ENCODE results near the gene MS4A14. TPM values are rescaled to one million over a fixed set of nuclear protein-coding genes. Genes with fewer than 3 reads are reported as not detected.
A peak's percentile ranks its signal among the peaks of the same experiment; 100 is the strongest.

The MS4A14 gene
- total RNA-seq, 2 experiments from 2014 or later, result not detected

DNA sequence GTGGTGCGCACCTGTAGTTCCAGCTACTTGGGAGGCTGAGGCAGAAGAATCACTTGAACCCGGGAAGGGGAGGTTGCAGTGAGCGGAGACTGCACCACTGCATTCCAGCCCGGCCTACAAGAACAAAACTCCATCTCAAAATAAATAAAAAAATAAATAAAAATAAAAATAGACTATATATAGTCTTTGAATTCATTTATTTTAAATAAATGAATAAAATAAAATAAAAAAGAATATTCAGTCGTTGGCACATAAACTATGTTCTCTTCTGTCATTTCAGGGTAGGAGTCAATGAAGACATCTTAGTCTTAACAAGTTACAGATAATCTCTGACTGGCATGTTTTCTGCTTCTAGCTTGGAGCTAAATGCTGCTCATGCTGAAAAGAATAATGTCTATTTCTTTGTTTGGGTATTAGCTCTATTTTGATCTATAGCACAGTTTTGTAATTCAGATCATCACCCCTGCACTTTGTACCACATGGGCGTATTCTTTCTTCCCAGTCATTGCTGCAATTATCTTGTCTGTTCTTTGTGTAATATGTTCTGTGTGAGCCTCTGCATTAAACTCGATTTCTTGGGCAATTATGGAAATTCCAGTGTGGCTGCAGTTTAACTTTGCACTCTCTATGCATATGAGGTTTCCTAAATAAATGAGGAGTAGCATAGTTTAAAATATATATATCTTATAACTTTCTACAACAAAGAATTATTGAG is 1.4 kb upstream of the MS4A14 start:
- no peaks in the 10 kb centered on the region for H3K4me1 Mint-ChIP-seq (ENCODE audit: low read depth)
- H3K36me3 Mint-ChIP-seq (ENCODE audit: low read depth), result no peaks in the 10 kb centered on the region
- CTCF ChIA-PET, result interaction anchor here (0.8 kb wide), 1 partner anchor 11 kb away, joined by 3 read pairs; no protein-coding TSS in a partner anchor
- Histone ChIP-seq H3K9me3 (ENCODE audit: control insufficient read depth in 1 of 2, insufficient read depth in 1 of 2, low read length in 2 of 2) (no peaks in the 10 kb centered on the region), H3K27ac (ENCODE audit: low read depth in 1 of 2, low read length in 2 of 2) (no peak overlapping the region), H3K27me3 (ENCODE audit: control insufficient read depth in 1 of 2, insufficient read depth in 2 of 2, low read length in 2 of 2) (peaks cover 0 to 6% of the 10 kb centered on the region in 2 experiments), H3K36me3 (ENCODE audit: insufficient read depth, low read length) (no peaks in the 10 kb centered on the region), H3K4me3 (ENCODE audit: low read length) (no peak overlapping the region), H3K4me1 (ENCODE audit: insufficient read depth, low read length) (no peaks in the 10 kb centered on the region)
- DNase-seq (peak in 2 of 14 experiments; percentile 36 to 37), ATAC-seq (ENCODE audit: poor library complexity) (no peak)
- no peaks in the 10 kb centered on the region for H3K9me3 Mint-ChIP-seq
- no peaks in the 10 kb centered on the region for H3K27me3 Mint-ChIP-seq
- H3K27ac Mint-ChIP-seq, result no peak overlapping the region
- POLR2A ChIA-PET, result no interaction called here
- TF ChIP-seq, protein P1, sequence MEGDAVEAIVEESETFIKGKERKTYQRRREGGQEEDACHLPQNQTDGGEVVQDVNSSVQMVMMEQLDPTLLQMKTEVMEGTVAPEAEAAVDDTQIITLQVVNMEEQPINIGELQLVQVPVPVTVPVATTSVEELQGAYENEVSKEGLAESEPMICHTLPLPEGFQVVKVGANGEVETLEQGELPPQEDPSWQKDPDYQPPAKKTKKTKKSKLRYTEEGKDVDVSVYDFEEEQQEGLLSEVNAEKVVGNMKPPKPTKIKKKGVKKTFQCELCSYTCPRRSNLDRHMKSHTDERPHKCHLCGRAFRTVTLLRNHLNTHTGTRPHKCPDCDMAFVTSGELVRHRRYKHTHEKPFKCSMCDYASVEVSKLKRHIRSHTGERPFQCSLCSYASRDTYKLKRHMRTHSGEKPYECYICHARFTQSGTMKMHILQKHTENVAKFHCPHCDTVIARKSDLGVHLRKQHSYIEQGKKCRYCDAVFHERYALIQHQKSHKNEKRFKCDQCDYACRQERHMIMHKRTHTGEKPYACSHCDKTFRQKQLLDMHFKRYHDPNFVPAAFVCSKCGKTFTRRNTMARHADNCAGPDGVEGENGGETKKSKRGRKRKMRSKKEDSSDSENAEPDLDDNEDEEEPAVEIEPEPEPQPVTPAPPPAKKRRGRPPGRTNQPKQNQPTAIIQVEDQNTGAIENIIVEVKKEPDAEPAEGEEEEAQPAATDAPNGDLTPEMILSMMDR (IDR thresholded peaks at IDR 0.05), result no peak
- intact Hi-C loops (cut with DNase I, micrococcal nuclease), result no loop called here
- H3K4me3 Mint-ChIP-seq, result no peak overlapping the region

DNA sequence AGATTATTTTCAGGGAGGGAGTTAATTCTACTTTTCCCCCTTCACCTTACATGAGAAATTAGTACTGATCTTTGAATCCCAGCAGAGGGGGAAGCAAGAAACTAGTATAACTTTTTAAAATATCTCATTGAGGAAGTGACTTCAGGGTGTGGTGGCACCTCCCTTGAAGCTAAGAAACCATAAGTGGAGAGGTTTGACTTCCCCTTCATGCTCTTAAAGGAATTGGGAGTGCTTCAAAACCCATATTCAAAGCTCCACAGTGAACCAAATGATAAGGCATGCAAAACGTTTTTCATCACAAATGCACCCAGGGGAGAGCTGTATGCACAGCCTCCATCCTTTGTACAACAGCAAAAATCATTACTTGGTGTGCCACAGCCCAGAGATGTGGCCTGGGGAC is 540 bp downstream of the MS4A14 start:
- no peak overlapping the region for H3K4me3 ChIP-seq (ENCODE audit: low read length)
- intact Hi-C loops (cut with DNase I, micrococcal nuclease), result no loop called here

DNA sequence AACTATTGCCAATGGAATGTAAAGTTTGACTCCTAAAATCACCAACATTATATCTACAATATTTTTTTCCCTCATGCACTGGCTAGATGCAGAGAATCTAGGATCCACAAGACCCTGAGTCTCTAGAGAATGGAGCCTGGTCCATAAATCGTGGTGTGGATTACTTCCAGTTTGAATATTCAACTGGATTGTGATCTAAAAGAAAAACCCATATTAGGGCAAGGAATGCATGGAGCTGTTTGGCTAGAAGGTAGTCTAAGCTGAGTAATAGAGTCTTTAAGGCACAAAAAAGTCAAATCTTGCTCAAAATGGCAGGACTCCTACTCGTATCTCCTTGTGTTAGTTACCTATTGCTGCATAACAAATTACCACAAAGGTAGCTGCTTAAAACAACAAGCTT is 23.8 kb downstream of the MS4A14 start:
- Histone ChIP-seq H3K4me1 (ENCODE audit: insufficient read depth, low read length) (no peaks in the 10 kb centered on the region), H3K4me3 (ENCODE audit: low read length) (no peak overlapping the region), H3K9me3 (ENCODE audit: control insufficient read depth in 1 of 2, insufficient read depth in 1 of 2, low read length in 2 of 2) (no peaks in the 10 kb centered on the region), H3K27me3 (ENCODE audit: control insufficient read depth in 1 of 2, insufficient read depth in 2 of 2, low read length in 2 of 2) (peaks cover 0 to 12% of the 10 kb centered on the region in 2 experiments), H3K27ac (ENCODE audit: low read depth in 1 of 2, low read length in 2 of 2) (no peak overlapping the region), H3K36me3 (ENCODE audit: insufficient read depth, low read length) (no peaks in the 10 kb centered on the region)
- DNase-seq, result no peak
- no peaks in the 10 kb centered on the region for H3K4me1 Mint-ChIP-seq (ENCODE audit: low read depth)
- TF ChIP-seq, protein P1 (IDR thresholded peaks at IDR 0.05), result no peak
- no peak overlapping the region for H3K4me3 Mint-ChIP-seq
- no peaks in the 10 kb centered on the region for H3K36me3 Mint-ChIP-seq (ENCODE audit: low read depth)
- peaks cover 22% of the 10 kb centered on the region for H3K27me3 Mint-ChIP-seq
- ATAC-seq (ENCODE audit: poor library complexity), result no peak
- no peaks in the 10 kb centered on the region for H3K9me3 Mint-ChIP-seq
- no peak overlapping the region for H3K27ac Mint-ChIP-seq
- CTCF ChIA-PET, result no interaction called here
- POLR2A ChIA-PET, result no interaction called here
- intact Hi-C loops (cut with DNase I, micrococcal nuclease), result no loop called here

More for the DNA sequence above, 540 bp downstream of the MS4A14 start:
- no peaks in the 10 kb centered on the region for H3K9me3 ChIP-seq (ENCODE audit: control insufficient read depth in 1 of 2, insufficient read depth in 1 of 2, low read length in 2 of 2)
- peaks cover 0 to 6% of the 10 kb centered on the region in 2 experiments for H3K27me3 ChIP-seq (ENCODE audit: control insufficient read depth in 1 of 2, insufficient read depth in 2 of 2, low read length in 2 of 2)
- H3K36me3 Mint-ChIP-seq (ENCODE audit: low read depth), result no peaks in the 10 kb centered on the region
- no peak overlapping the region for H3K27ac ChIP-seq (ENCODE audit: low read depth in 1 of 2, low read length in 2 of 2)
- no peaks in the 10 kb centered on the region for H3K4me1 Mint-ChIP-seq (ENCODE audit: low read depth)
- POLR2A ChIA-PET, result no interaction called here
- H3K27me3 Mint-ChIP-seq, result no peaks in the 10 kb centered on the region
- no peak overlapping the region for H3K27ac Mint-ChIP-seq
- CTCF ChIA-PET, result no interaction called here
- no peaks in the 10 kb centered on the region for H3K9me3 Mint-ChIP-seq
- DNase-seq, result peak in 3 of 14 experiments; percentile 15 to 25 (median 16)
- TF ChIP-seq, protein P1 (IDR thresholded peaks at IDR 0.05), result no peak
- H3K4me1 ChIP-seq (ENCODE audit: insufficient read depth, low read length), result no peaks in the 10 kb centered on the region
- no peak for ATAC-seq (ENCODE audit: poor library complexity)
- H3K4me3 Mint-ChIP-seq, result no peak overlapping the region
- H3K36me3 ChIP-seq (ENCODE audit: insufficient read depth, low read length), result no peaks in the 10 kb centered on the region
